ENCODE data around the gene MISP3.

The MISP3 gene

DNA sequence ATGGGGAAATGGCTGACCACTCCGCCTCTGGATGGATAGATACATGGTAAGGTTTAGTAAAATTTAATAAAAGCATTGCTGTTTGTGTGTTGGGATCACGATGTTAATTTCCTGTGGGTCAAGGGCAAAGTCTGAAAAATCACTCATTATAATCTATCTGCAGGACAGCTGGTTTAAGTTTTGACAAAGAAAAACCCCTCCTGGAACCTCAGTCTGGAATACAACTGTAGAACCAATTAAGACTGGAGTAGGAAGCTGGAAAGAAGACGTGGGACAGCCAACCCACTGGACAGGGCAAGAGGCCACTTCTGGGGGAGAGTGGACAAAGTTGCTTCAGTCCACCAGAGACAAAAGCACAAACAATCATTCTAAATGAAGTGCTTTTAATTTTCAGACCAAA, 46.6 kb downstream of the MISP3 start:
- Histone ChIP-seq H3K79me2 (ENCODE audit: control insufficient read depth, insufficient read depth, low read length, poor library complexity) (peaks cover 2% of the 10 kb centered on the region), H3K27me3 (ENCODE audit: insufficient read depth, low read length) (no peaks in the 10 kb centered on the region), H3K4me2 (ENCODE audit: low read length) (no peak overlapping the region), H3K36me3 (ENCODE audit: control insufficient read depth in 1 of 2, insufficient read depth in 2 of 2, low read length in 2 of 2) (peaks cover 8 to 10% of the 10 kb centered on the region in 2 experiments), H3K4ac (ENCODE audit: low read depth, low read length) (peak overlapping the region; percentile 24), H4K8ac (ENCODE audit: low read depth, low read length) (no peak overlapping the region), H3K4me3 (ENCODE audit: low read depth, low read length) (no peak overlapping the region), H2BK120ac (ENCODE audit: insufficient read depth, low read length, poor library complexity) (no peak overlapping the region), H3K23ac (ENCODE audit: low read length) (no peak overlapping the region), H3K14ac (ENCODE audit: low read length) (no peak overlapping the region), H2BK5ac (ENCODE audit: low read depth, low read length, poor library complexity) (no peak overlapping the region), H3K18ac (ENCODE audit: low read length) (no peak overlapping the region), H2AFZ (ENCODE audit: insufficient read depth, low read length, poor library complexity) (no peak overlapping the region), H4K91ac (ENCODE audit: low read depth, low read length) (no peak overlapping the region), H2AK5ac (ENCODE audit: low read length) (no peak overlapping the region), H3K4me1 (ENCODE audit: control insufficient read depth in 1 of 2, insufficient read depth in 2 of 2, low read length in 2 of 2) (peaks cover 12 to 20% of the 10 kb centered on the region in 2 experiments), H3K79me1 (ENCODE audit: low read length) (peaks cover 4% of the 10 kb centered on the region), H3K9ac (ENCODE audit: low read length) (no peak overlapping the region), H3K9me3 (ENCODE audit: insufficient read depth, low read depth, low read length) (no peaks in the 10 kb centered on the region), H4K12ac (ENCODE audit: low read depth, low read length) (no peak overlapping the region), H2BK12ac (ENCODE audit: low read length) (no peak overlapping the region), H3K27ac (ENCODE audit: low read depth, low read length) (no peak overlapping the region)
- no CpG with 5 or more reads among the region's 3 CpGs for WGBS (ENCODE audit: extremely low coverage, insufficient coverage, insufficient read length)
- no peak for DNase-seq

DNA sequence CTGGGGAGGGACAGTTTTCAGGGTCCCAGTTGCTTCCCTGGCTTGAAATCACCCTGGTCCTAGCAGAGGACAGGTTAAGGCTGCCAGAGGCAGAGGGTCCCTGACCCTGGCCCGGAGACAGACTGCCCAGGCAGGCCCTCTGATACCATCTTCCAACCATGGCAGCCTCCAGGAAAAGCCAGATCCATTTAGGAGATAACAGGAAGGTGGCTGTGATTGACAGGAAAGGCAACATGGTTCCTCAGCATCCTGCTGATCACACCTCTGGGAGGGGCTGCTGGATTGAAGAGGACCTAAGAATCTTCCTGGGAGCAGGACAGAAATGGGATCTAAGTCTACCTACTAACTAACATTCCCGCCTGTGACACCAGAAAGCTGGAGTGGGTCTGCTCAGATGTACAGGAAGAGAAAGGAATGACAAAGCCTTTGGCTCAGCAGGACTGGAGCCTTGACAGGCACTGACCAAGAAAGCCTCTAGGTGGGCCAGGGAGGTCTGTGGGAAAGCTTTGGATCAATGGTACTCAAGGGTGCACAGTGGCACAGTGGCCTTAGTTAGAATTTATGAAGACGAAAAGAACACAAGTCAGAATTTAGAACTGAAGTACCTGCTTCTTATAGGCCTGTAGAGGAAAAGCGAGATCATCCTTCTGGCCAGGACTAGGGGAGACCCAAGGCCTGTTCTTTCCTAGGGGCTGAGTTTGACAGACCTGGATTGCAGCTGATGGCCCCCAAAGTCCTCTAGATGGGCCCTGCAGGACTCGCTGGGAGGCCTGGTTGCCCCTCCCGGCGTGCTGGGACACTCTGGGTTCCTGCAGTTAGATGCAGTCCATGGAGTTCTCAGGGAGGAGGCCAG, 47.3 kb downstream of the MISP3 start:
- H3K18ac ChIP-seq (ENCODE audit: low read length): no peak overlapping the region

DNA sequence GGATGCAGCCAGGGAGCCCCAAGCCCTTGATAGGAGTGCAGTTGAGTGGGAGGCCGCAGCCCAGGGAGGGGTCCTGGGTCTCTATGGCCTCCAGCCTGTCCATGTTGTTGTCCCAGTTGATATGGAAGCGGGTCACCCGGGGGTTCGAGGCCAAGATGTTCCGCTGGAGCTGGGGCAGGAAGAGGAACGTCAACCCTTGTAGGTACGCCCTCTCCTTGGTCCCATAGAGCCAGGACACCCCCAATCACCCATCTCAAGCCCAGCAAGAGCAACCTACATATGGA, 47.9 kb downstream of the MISP3 start:
- Histone ChIP-seq H3K23ac (ENCODE audit: low read length) (no peak overlapping the region), H3K4me3 (ENCODE audit: low read depth, low read length) (no peak overlapping the region), H3K4ac (ENCODE audit: low read depth, low read length) (no peak overlapping the region), H3K18ac (ENCODE audit: low read length) (no peak overlapping the region), H3K79me2 (ENCODE audit: control insufficient read depth, insufficient read depth, low read length, poor library complexity) (peaks cover 2% of the 10 kb centered on the region), H3K79me1 (ENCODE audit: low read length) (peaks cover 4% of the 10 kb centered on the region), H2BK5ac (ENCODE audit: low read depth, low read length, poor library complexity) (no peak overlapping the region), H2AK5ac (ENCODE audit: low read length) (no peak overlapping the region), H3K27me3 (ENCODE audit: insufficient read depth, low read length) (no peaks in the 10 kb centered on the region), H4K12ac (ENCODE audit: low read depth, low read length) (peak overlapping the region; percentile 28), H4K8ac (ENCODE audit: low read depth, low read length) (no peak overlapping the region), H2AFZ (ENCODE audit: insufficient read depth, low read length, poor library complexity) (no peak overlapping the region), H3K27ac (ENCODE audit: low read depth, low read length) (no peak overlapping the region), H3K14ac (ENCODE audit: low read length) (no peak overlapping the region), H2BK12ac (ENCODE audit: low read length) (no peak overlapping the region), H3K9me3 (ENCODE audit: insufficient read depth, low read depth, low read length) (no peaks in the 10 kb centered on the region), H2BK120ac (ENCODE audit: insufficient read depth, low read length, poor library complexity) (no peak overlapping the region), H3K36me3 (ENCODE audit: control insufficient read depth in 1 of 2, insufficient read depth in 2 of 2, low read length in 2 of 2) (peaks cover 10 to 13% of the 10 kb centered on the region in 2 experiments), H3K4me2 (ENCODE audit: low read length) (no peak overlapping the region), H4K91ac (ENCODE audit: low read depth, low read length) (no peak overlapping the region), H3K4me1 (ENCODE audit: control insufficient read depth in 1 of 2, insufficient read depth in 2 of 2, low read length in 2 of 2) (peaks cover 12 to 20% of the 10 kb centered on the region in 2 experiments), H3K9ac (ENCODE audit: low read length) (no peak overlapping the region)
- no CpG with 5 or more reads among the region's 7 CpGs for WGBS (ENCODE audit: extremely low coverage, insufficient coverage, insufficient read length)
- no peak for DNase-seq

More for the DNA sequence above, 47.3 kb downstream of the MISP3 start:
- Histone ChIP-seq H3K9ac (ENCODE audit: low read length) (no peak overlapping the region), H3K27ac (ENCODE audit: low read depth, low read length) (no peak overlapping the region), H3K36me3 (ENCODE audit: control insufficient read depth in 1 of 2, insufficient read depth in 2 of 2, low read length in 2 of 2) (peaks cover 10 to 13% of the 10 kb centered on the region in 2 experiments), H2BK12ac (ENCODE audit: low read length) (no peak overlapping the region), H3K4me2 (ENCODE audit: low read length) (no peak overlapping the region), H3K79me1 (ENCODE audit: low read length) (peaks cover 4% of the 10 kb centered on the region), H2AK5ac (ENCODE audit: low read length) (no peak overlapping the region), H4K8ac (ENCODE audit: low read depth, low read length) (no peak overlapping the region), H3K79me2 (ENCODE audit: control insufficient read depth, insufficient read depth, low read length, poor library complexity) (peaks cover 2% of the 10 kb centered on the region), H4K91ac (ENCODE audit: low read depth, low read length) (no peak overlapping the region), H2AFZ (ENCODE audit: insufficient read depth, low read length, poor library complexity) (no peak overlapping the region), H3K4me1 (ENCODE audit: control insufficient read depth in 1 of 2, insufficient read depth in 2 of 2, low read length in 2 of 2) (peaks cover 12 to 20% of the 10 kb centered on the region in 2 experiments), H2BK120ac (ENCODE audit: insufficient read depth, low read length, poor library complexity) (no peak overlapping the region), H3K14ac (ENCODE audit: low read length) (no peak overlapping the region), H3K9me3 (ENCODE audit: insufficient read depth, low read depth, low read length) (no peaks in the 10 kb centered on the region), H3K27me3 (ENCODE audit: insufficient read depth, low read length) (no peaks in the 10 kb centered on the region), H2BK5ac (ENCODE audit: low read depth, low read length, poor library complexity) (no peak overlapping the region), H3K4me3 (ENCODE audit: low read depth, low read length) (no peak overlapping the region), H4K12ac (ENCODE audit: low read depth, low read length) (no peak overlapping the region), H3K23ac (ENCODE audit: low read length) (no peak overlapping the region), H3K4ac (ENCODE audit: low read depth, low read length) (no peak overlapping the region)
- DNase-seq: no peak
- no CpG with 5 or more reads among the region's 7 CpGs for WGBS (ENCODE audit: extremely low coverage, insufficient coverage, insufficient read length)

DNA sequence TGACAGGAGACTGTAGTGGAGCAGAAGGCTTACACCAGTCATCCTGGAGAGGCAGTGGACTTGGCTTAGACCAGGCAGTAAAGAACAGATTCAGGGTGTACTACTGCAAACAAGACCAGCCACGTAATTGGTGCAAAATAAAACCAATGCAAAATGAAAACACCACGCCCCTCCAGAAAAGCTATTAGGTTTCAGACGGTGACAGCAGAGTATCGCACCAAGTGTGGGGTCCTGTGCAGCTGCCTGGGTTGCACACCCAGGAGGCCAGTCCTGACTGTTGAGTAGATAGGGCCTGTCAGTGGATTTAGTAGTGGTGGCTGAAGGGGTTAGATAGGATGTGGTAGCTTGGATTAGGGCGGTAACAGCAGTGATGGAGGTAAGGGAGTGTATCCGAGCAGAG, 50.3 kb downstream of the MISP3 start:
- no peak overlapping the region for H2BK12ac ChIP-seq (ENCODE audit: low read length)
- H3K18ac ChIP-seq (ENCODE audit: low read length): no peak overlapping the region
- no CpG with 5 or more reads among the region's 6 CpGs for WGBS (ENCODE audit: extremely low coverage, insufficient coverage, insufficient read length)

More for the DNA sequence above, 50.3 kb downstream of the MISP3 start:
- Histone ChIP-seq H3K4me2 (ENCODE audit: low read length) (no peak overlapping the region), H3K27me3 (ENCODE audit: insufficient read depth, low read length) (no peaks in the 10 kb centered on the region), H3K36me3 (ENCODE audit: control insufficient read depth in 1 of 2, insufficient read depth in 2 of 2, low read length in 2 of 2) (peaks cover 10 to 16% of the 10 kb centered on the region in 2 experiments), H2AK5ac (ENCODE audit: low read length) (no peak overlapping the region), H3K4ac (ENCODE audit: low read depth, low read length) (no peak overlapping the region), H4K12ac (ENCODE audit: low read depth, low read length) (no peak overlapping the region), H3K79me1 (ENCODE audit: low read length) (peaks cover 4% of the 10 kb centered on the region), H3K4me3 (ENCODE audit: low read depth, low read length) (no peak overlapping the region), H4K91ac (ENCODE audit: low read depth, low read length) (no peak overlapping the region), H3K9ac (ENCODE audit: low read length) (no peak overlapping the region), H3K14ac (ENCODE audit: low read length) (no peak overlapping the region), H2AFZ (ENCODE audit: insufficient read depth, low read length, poor library complexity) (no peak overlapping the region), H2BK5ac (ENCODE audit: low read depth, low read length, poor library complexity) (no peak overlapping the region), H4K8ac (ENCODE audit: low read depth, low read length) (no peak overlapping the region), H3K79me2 (ENCODE audit: control insufficient read depth, insufficient read depth, low read length, poor library complexity) (no peaks in the 10 kb centered on the region), H3K27ac (ENCODE audit: low read depth, low read length) (no peak overlapping the region), H2BK120ac (ENCODE audit: insufficient read depth, low read length, poor library complexity) (no peak overlapping the region), H3K4me1 (ENCODE audit: control insufficient read depth in 1 of 2, insufficient read depth in 2 of 2, low read length in 2 of 2) (peaks cover 9 to 10% of the 10 kb centered on the region in 2 experiments), H3K23ac (ENCODE audit: low read length) (no peak overlapping the region), H3K9me3 (ENCODE audit: insufficient read depth, low read depth, low read length) (no peaks in the 10 kb centered on the region)
- no peak for DNase-seq

All from trophoblast cell (in vitro differentiated cells and primary cell).